Type B pancreatic cell (in vitro differentiated cells): ENCODE measurements around the gene PKD1. TPM values are rescaled to one million over a fixed set of nuclear protein-coding genes. Genes with fewer than 3 reads are reported as not detected.
A peak's percentile ranks its signal among the peaks of the same experiment; 100 is the strongest.
"Not testable (repeated sequence)": the region's sequence is repeated elsewhere in the genome, so short reads cannot be mapped to it uniquely, and the experiment has no call there.

Experiments used
- DNase-seq: peaks from one replicate; pipeline ENCODE4 v3.0.0; 2021; ENCODE audit warnings: mixed read lengths; ENCODE audit not compliant: unreplicated experiment; ENCODE audit errors: extremely low spot score
- H3K27ac Mint-ChIP-seq: 2 replicates; pipeline ENCODE4 v1.8.0; 2021; ENCODE audit warnings: mild to moderate bottlenecking, mixed read lengths
- H3K27me3 Mint-ChIP-seq: 2 replicates; pipeline ENCODE4 v1.8.0; 2021; ENCODE audit warnings: mixed read lengths
- H3K36me3 Mint-ChIP-seq: 2 replicates; pipeline ENCODE4 v1.8.0; 2021; ENCODE audit warnings: mixed read lengths
- H3K4me1 Mint-ChIP-seq: one replicate; pipeline ENCODE4 v1.8.0; 2021; ENCODE audit warnings: mixed read lengths; ENCODE audit not compliant: unreplicated experiment
- H3K4me3 Mint-ChIP-seq: 2 replicates; pipeline ENCODE4 v1.8.0; 2021; ENCODE audit warnings: mild to moderate bottlenecking, mixed read lengths
- H3K9me3 Mint-ChIP-seq: 2 replicates; pipeline ENCODE4 v1.8.0; 2021; ENCODE audit warnings: mixed read lengths
- CTCF ChIP-seq: fragments of 200-600 bp; sonication (generic); conservative IDR thresholded peaks from 2 replicates; pipeline ENCODE4 v1.5.0; 2021; ENCODE audit warnings: antibody characterized with exemption, mild to moderate bottlenecking
- total RNA-seq: library from RNA; stranded (reverse); gene quantifications from 2 replicates; pipeline ENCODE4 v1.2.1, GENCODE V29; 2021; ENCODE audit warnings: low replicate concordance

Gene PKD1
- total RNA-seq, 1 donor from 2014 or later = 131 TPM

GRCh38 chr16:2142942-2143877 is 7.5 kb upstream of the PKD1 start:
- TF ChIP-seq CTCF = no peak
- DNase-seq = no peak
- Mint-ChIP-seq H3K9me3 (no peaks in the 10 kb centered on the region), H3K36me3 (no peaks in the 10 kb centered on the region), H3K27me3 (no peaks in the 10 kb centered on the region), H3K4me3 (no peak overlapping the region), H3K27ac (no peak overlapping the region), H3K4me1 (peaks cover 10% of the 10 kb centered on the region)

GRCh38 chr16:2135071-2135470 is 627 bp downstream of the PKD1 start:
- H3K36me3 Mint-ChIP-seq, H3K4me1 Mint-ChIP-seq, H3K9me3 Mint-ChIP-seq, H3K27me3 Mint-ChIP-seq, DNase-seq, H3K27ac Mint-ChIP-seq: not testable (repeated sequence)
- peak overlapping the region; percentile 85 for H3K4me3 Mint-ChIP-seq

GRCh38 chr16:2133797-2134196 is 1.9 kb downstream of the PKD1 start:
- H3K27me3 Mint-ChIP-seq, H3K27ac Mint-ChIP-seq, H3K4me1 Mint-ChIP-seq, H3K36me3 Mint-ChIP-seq, H3K4me3 Mint-ChIP-seq, H3K9me3 Mint-ChIP-seq, DNase-seq: not testable (repeated sequence)

GRCh38 chr16:2129890-2130447 is 5.7 kb downstream of the PKD1 start:
- H3K36me3 Mint-ChIP-seq, DNase-seq, H3K4me1 Mint-ChIP-seq, H3K27me3 Mint-ChIP-seq, H3K9me3 Mint-ChIP-seq: not testable (repeated sequence)
- Mint-ChIP-seq H3K27ac (peak overlapping the region; percentile 72), H3K4me3 (peak overlapping the region; percentile 60)

GRCh38 chr16:2129251-2129650 is 6.4 kb downstream of the PKD1 start:
- H3K4me3 Mint-ChIP-seq, DNase-seq, H3K9me3 Mint-ChIP-seq, H3K4me1 Mint-ChIP-seq, H3K27me3 Mint-ChIP-seq, H3K36me3 Mint-ChIP-seq: not testable (repeated sequence)
- H3K27ac Mint-ChIP-seq = peak overlapping the region; percentile 95

- not testable (repeated sequence) for H3K9me3 Mint-ChIP-seq, DNase-seq, H3K27ac Mint-ChIP-seq, H3K27me3 Mint-ChIP-seq, H3K36me3 Mint-ChIP-seq, H3K4me1 Mint-ChIP-seq
- H3K4me3 Mint-ChIP-seq = peak overlapping the region; percentile 65
Measured at GRCh38 chr16:2127630-2128280, 7.9 kb downstream of the PKD1 start.

GRCh38 chr16:2126928-2127556 is 8.7 kb downstream of the PKD1 start:
- not testable (repeated sequence) for H3K4me3 Mint-ChIP-seq, H3K36me3 Mint-ChIP-seq, DNase-seq, H3K27me3 Mint-ChIP-seq, H3K4me1 Mint-ChIP-seq, H3K9me3 Mint-ChIP-seq, H3K27ac Mint-ChIP-seq

- not testable (repeated sequence) for H3K36me3 Mint-ChIP-seq, H3K4me3 Mint-ChIP-seq, H3K4me1 Mint-ChIP-seq, H3K27me3 Mint-ChIP-seq, H3K9me3 Mint-ChIP-seq, DNase-seq, H3K27ac Mint-ChIP-seq
Measured at GRCh38 chr16:2126161-2126743, 9.4 kb downstream of the PKD1 start.

GRCh38 chr16:2125609-2126008 is 10.1 kb downstream of the PKD1 start:
- H3K27ac Mint-ChIP-seq = peak overlapping the region; percentile 61
- peak overlapping the region; percentile 77 for H3K4me3 Mint-ChIP-seq
- not testable (repeated sequence) for H3K9me3 Mint-ChIP-seq, H3K27me3 Mint-ChIP-seq, DNase-seq, H3K4me1 Mint-ChIP-seq, H3K36me3 Mint-ChIP-seq

GRCh38 chr16:2124694-2125444 is 10.8 kb downstream of the PKD1 start:
- Mint-ChIP-seq H3K27ac (peak overlapping the region; percentile 61), H3K4me3 (peak overlapping the region; percentile 77)
- not testable (repeated sequence) for H3K9me3 Mint-ChIP-seq, H3K27me3 Mint-ChIP-seq, H3K4me1 Mint-ChIP-seq, H3K36me3 Mint-ChIP-seq, DNase-seq

- not testable (repeated sequence) for H3K9me3 Mint-ChIP-seq, H3K4me1 Mint-ChIP-seq, H3K36me3 Mint-ChIP-seq, H3K27me3 Mint-ChIP-seq, DNase-seq
- H3K27ac Mint-ChIP-seq = peak overlapping the region; percentile 61
- H3K4me3 Mint-ChIP-seq = peak overlapping the region; percentile 31
Measured at GRCh38 chr16:2124377-2124693, 11.4 kb downstream of the PKD1 start.
